HG02981 (cell line): Measurements from ENCODE around the gene ZNF483.
"Not testable (repeated sequence)": the region's sequence is repeated elsewhere in the genome, so short reads cannot be mapped to it uniquely, and the experiment has no call there.

Source experiments
- ATAC-seq: cut with Tn5 transposase; IDR thresholded peaks from one replicate; pipeline ENCODE4 v1.9.1; 2021; ENCODE audit warnings: mild to moderate bottlenecking, moderate library complexity; ENCODE audit not compliant: unreplicated experiment

ZNF483 gene

DNA sequence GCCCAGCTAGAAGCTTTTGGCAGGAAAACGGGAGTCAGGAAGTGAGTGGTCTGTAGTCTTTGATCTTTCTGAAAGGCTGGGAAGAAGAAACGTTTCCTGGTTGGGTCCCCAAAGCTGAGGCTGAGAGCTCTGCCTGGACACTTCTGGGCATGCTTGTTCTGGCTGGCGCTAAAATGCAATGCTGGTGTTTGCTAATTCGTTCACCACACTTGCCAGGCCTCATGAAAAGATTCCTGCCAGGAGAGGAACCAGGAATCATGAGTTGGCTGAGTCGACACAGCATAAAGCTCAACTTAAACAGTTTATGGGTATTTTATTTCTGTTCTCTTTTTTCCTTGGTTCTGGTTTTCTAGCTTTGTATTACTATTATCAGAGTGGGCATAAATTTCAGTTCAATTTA is 85.2 kb downstream of the ZNF483 start:
- no peak for ATAC-seq

DNA sequence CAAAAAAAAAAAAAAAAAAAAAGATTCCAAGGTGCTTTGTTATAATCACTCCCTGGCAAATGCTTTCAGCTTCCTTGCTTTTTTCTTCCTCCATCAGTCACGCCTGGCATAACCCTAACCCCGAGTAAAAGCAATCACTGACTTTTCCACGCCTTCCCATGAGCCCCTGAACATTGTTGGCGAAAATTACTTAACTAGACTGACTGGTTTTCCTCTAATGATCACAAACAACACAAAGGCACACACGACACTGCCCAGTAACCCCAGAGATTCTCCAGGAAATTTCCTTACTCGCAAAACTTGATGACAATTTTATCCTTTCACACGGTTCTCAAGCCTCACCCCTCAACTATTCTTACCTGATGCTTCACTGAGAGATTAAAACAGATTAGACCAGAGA is 85.9 kb downstream of the ZNF483 start:
- no peak for ATAC-seq

DNA sequence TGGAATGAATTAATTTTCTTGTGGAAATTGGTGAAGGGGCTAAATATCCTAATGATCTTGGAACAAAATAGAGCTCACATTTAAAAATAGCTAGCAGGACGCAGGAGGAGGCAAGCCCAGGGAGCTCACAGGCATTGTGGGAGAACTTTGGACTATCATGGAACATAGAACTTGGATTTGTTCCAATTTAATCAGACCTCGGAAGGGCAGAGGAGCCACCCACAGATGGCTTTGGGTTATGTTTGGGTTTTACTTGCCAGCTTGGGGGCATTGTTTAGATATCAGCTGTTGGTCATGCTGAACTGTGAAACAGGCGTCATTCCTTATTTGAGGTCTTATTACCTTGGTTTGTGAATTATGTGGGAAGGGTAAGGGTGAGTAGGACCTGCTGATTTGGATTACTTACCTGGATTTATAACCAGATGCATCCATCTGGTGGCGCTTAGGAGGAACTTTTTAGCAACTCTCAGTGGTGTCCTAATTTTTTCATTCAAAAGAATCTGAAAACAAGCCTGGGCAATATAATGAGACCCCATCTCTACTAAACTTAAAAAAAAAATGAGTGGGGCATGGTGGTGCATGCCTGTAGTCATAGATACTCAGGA is 88.6 kb downstream of the ZNF483 start:
- ATAC-seq = no peak

DNA sequence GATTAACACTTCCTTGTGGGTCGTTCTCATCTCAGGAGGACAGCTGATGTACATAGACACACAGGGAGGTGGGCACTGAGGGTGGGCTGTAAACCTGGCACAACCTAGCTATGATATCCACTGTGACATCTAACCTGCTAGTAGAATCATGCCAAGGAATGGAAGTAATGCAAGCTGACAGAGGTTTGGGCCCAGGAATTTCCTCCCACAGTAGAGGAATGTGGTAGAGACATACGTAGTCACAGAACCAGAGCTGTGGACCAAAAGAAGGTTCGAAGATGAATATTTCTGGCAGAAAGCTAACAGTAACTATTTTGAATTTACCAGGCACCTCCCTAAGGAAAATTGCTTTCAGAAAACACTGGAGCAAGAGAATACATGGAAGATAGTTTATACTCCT is 90.9 kb downstream of the ZNF483 start:
- ATAC-seq = no peak

DNA sequence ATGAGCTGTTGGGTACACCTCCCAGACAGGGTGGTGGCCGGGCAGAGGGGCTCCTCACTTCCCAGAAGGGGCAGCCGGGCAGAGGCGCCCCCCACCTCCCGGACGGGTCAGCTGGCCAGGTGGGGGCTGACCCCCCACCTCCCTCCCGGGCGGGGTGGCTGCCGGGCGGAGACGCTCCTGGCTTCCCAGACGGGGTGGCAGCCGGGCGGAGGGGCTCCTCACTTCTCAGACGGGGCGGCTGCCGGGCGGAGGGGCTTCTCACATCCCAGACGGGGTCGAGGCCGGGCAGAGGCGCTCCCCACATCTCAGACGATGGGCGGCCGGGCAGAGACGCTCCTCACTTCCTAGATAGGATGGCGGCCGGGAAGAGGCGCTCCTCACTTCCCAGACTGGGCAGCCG is 92.4 kb downstream of the ZNF483 start:
- not testable (repeated sequence) for ATAC-seq

DNA sequence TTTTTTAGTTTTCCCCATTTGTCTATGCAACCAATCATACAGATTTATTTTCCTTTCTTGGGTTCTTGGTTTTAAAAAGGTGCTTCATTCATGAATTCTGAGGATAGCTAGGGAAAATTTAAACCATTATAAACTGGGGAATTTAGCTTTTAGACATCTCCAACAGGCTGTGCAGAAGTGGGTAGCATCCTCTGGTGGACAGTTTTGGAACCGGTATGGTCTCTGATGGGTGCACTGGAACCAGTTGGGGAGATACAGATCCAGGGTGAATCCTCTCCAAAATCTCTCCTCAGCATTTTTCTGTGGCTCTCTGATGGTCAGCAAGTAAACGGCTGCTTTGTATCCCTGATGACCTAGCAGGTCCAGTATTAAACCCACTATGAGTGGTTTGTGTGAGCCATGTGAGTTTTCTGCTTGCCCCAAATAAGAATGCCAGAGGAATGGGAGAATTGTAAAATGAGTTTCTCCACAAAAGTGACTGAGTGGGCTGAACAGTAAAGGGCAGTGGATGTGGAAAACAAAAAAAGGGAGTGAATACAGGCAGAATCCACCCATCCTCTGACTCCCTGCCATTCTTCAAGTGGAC is 97.0 kb downstream of the ZNF483 start:
- peak; percentile 78 for ATAC-seq

DNA sequence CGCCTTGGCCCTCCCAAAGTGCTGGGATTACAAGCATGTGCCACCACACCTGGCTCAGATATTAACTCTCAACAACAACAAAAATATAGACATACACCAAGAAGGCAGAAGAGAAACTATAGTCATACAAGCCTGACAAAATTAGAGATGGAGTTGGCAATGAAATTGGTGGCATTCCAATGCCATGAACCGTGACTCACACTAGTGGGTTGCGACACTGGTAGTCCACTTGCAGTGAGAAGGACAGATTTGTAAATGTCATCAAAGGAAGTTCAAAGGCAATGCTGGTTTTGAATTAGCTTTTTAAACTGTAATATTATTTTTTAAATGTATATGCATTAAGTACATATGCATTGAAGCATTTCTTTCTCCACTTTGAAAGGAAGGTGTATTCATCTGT is 97.6 kb downstream of the ZNF483 start:
- no peak for ATAC-seq
